ENCODE measurements around the gene GFOD2.
"Not testable (repeated sequence)": the region's sequence is repeated elsewhere in the genome, so short reads cannot be mapped to it uniquely, and the experiment has no call there.

GFOD2 gene, protein sequence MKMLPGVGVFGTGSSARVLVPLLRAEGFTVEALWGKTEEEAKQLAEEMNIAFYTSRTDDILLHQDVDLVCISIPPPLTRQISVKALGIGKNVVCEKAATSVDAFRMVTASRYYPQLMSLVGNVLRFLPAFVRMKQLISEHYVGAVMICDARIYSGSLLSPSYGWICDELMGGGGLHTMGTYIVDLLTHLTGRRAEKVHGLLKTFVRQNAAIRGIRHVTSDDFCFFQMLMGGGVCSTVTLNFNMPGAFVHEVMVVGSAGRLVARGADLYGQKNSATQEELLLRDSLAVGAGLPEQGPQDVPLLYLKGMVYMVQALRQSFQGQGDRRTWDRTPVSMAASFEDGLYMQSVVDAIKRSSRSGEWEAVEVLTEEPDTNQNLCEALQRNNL
- total RNA-seq: 6.8 to 19.4 (median 12.2) reads per million in 18 experiments

DNA sequence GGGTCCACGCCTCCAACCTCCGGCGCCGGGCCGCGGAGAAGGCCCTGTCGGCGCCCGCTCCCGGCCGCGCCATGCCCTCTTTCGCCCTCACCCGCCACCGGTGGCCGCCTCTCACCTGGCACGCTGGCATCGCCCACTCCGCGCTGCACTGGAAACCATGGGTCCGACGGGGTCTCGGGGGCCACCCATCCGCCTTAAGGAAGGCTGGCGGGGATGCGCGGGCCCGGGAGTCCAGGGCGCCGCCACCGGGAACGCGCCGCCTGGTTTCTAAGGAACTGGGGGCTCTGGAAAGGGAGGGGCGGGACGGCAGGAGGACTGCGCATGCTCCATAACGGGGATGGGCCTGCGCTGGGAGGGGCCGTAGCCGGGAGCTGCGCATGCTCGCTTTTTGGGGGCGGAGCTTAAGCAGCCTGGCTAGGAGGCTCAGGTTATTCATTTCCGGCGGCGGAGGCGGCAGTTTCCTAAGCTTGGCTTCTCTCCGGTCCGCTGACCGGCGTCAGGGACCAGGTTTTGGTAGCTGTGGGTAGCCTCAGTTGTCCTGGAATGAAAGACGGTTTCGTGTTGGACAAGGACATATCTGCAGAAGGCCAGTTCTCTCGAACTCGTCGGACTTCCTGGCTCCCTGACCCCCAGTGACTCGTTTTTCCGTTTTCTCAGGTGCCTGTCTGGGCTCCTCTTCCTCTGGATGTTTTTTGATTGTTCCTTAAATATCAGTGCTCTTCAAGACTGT, at the start of gene GFOD2:
GFOD2 (minus strand) TSS at position 269 of the 730 bp plus-strand sequence. CDS start 33,601 bp downstream, outside the sequence.
- peak; percentile 97 to 98 for DNase-seq

DNA sequence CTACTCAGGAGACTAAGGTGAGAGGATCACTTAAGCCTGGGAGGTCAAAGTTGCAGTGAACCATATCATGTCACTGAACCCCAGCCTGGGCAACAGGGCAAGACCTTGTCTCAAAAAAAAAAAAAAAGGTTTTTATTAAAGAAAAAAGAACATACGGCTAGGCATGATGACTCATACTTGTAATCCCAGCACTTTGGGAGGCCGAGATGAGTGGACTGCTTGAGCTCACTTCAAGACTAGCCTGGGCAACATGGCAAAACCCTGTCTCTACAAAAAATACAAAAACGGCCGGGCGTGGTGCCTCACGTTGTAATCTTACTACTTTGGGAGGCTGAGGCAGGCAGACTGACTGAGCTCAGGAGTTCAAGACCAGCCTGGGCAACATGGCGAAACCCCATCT, 48.8 kb upstream of the GFOD2 start:
- no peak for DNase-seq

GRCh38 chr16:67766291-67766690, 47.2 kb upstream of the GFOD2 start:
- DNase-seq: no peak

GRCh38 chr16:67764158-67764667, 45.1 kb upstream of the GFOD2 start:
- DNase-seq: no peak

DNA sequence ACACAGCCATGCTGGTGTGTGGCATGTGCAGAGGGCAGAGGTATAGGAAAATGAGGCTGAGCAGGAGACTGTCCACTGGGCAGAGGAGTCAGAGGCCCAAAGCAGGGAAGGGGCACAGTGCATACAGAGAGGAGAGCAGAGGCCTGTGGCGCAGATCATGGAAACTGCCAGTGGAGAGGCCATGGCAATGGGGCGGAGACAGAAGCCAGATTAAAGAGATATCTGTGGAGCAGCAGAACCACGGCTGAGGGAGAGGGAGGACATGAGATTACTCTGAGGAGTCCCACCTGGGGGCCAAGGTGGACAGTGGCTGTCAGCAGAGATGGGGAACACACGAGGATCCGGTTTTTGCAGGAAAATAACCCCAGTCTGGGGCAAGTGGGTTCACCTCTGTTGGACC, 44.0 kb upstream of the GFOD2 start:
- DNase-seq: no peak

- DNase-seq: no peak
Observed at GRCh38 chr16:67762385-67762784, 43.3 kb upstream of the GFOD2 start.

DNA sequence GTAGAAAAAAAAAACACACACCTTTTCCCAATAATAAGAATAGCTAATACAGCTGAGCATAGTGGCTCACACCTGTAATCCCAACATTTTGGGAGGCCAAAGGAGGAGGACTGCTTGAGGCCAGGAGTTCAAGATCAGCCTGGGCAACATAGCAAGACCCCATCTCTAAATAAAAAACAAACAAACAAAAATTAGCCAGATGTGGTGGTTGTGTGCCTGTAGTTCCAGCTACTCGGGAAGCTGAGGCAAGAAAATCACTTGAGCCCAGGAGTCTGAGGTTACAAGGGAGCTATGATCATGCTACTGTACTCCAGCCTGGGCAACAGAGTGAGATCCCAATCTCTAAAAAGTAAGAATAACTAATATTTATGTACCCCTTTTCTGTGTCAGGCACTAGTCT, 42.8 kb upstream of the GFOD2 start:
- no peak for DNase-seq

DNA sequence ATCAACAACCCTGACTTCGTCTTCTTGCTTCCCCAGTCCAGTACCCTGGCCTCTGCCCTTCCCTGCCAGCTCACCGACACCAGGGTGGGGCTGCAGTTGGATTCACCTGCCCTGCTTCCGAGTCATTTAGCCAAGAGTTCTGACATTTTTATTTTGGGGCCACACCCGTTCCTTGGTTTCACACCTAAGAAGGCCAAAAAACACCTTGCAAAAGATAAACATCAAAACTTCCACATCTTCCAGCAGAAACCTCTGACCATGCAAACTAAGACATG, 41.8 kb upstream of the GFOD2 start:
- DNase-seq: no peak

- DNase-seq: peak in 1 of 2 donors; percentile 13
Observed at GRCh38 chr16:67760206-67760955, 41.3 kb upstream of the GFOD2 start.

GRCh38 chr16:67758966-67759365, 39.9 kb upstream of the GFOD2 start:
- DNase-seq: no peak

DNA sequence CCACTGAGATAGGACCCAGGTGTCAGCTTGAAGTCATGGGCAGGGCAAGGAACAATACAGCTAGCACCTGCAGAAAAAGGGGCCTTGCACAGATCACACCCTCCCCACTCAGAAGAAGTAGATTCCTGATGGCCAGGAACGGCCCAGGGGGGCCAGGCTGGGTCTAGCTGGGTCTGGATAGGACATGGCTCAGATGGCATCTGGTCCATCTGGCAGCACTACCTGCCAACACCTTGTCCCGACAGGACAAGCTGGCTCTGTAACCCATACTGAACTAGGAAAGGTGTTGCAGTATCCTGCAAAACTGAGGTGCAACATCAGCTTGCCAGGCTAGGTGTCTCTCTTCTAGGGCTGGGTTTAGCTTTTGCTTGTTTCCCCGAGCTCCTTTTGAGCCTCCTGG, 38.9 kb upstream of the GFOD2 start:
- no peak for DNase-seq

GRCh38 chr16:67752641-67753040, 33.5 kb upstream of the GFOD2 start:
- DNase-seq: no peak

- not testable (repeated sequence) for DNase-seq
Observed at GRCh38 chr16:67751331-67751730, 32.2 kb upstream of the GFOD2 start.

- no peak for DNase-seq
Observed at GRCh38 chr16:67750466-67750865, 31.4 kb upstream of the GFOD2 start.

- DNase-seq: no peak
Observed at GRCh38 chr16:67749436-67750078, 30.4 kb upstream of the GFOD2 start.

DNA sequence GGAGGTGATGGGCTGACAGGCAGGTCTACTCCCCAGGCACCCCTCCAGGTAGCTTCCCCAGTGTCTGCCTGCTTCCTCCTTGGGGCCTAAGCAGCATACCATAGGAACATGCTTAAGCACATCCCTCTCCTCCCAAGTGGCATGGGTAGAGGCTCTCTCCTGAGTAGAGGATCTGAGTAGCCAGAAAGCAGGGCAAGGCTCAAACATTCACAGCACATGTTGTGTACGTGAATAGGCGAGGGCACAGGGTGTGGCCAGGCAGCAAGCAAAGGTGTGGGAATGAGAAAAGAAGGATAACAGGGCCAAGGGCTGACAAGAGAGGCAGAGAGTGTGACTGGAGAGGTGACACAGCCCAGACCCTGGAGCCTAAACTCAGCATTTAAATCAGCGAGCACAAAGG, 29.7 kb upstream of the GFOD2 start:
- no peak for DNase-seq

- DNase-seq: no peak
Observed at GRCh38 chr16:67746846-67747245, 27.7 kb upstream of the GFOD2 start.

DNA sequence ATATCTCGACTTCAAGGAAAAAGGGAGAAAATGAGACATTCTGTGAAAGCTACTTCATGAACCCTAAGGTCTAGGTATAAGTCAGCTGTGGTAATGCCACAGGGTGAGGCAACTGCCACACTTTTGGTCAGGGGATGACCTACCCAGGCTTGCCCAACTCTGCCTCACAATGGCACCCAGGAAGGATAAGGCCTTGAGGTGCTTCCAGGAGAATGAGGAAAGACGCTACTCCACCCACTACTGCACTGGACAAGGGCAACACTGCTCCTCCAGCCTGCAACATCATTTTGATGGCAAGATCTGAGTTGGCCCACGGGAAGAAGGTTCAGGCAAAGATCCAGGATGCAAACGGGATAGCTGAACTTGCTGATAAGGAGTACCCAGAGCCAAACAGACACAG, 22.0 kb upstream of the GFOD2 start:
- DNase-seq: no peak

- DNase-seq: no peak
Observed at GRCh38 chr16:67740391-67740790, 21.3 kb upstream of the GFOD2 start.

- no peak for DNase-seq
Observed at GRCh38 chr16:67736858-67737257, 17.7 kb upstream of the GFOD2 start.

- no peak for DNase-seq
Observed at GRCh38 chr16:67734731-67735201, 15.7 kb upstream of the GFOD2 start.

DNA sequence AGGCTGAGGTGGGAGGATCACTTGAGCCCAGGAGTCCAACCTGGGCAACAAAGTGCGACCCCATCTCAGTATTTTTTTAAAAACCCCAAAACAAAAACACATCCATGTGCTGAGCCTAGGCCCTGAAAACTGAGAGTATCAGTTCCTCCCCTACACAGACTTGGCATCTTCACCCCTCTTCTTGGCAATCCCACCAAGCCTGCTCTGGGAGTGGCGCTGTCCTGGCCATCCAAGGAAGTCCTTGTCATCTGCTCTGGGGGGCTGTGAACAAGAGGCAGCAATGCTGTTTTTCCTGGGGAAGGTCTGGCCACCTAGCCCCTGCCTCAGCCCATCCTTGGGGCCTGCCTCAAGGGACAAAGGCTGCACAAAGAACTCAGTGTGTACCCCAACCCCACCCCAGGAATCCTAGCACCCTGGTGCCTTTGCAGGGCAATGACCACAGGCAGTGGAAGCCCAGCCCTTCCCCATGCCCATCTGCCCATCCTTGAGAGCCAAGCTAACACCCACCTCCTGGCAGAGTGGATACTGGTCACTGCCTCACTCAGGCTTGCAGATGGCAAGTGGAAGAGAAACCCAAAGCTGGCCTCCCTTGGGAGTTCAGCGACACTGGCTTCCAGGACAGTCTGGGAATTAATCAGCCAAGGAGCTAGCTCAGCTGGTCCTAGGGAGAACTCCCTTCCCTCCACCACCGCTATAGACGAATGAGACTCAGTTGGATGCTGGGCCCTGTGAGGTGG, 14.8 kb upstream of the GFOD2 start:
- DNase-seq: no peak
